ACHN (cell line): Measurements from ENCODE around the gene TEX28.
"Not testable (repeated sequence)": the region's sequence is repeated elsewhere in the genome, so short reads cannot be mapped to it uniquely, and the experiment has no call there.

Source experiments
- DNase-seq: peaks from one replicate; pipeline ENCODE4 v3.0.0-alpha.2; 2015
- in situ Hi-C: cut with HindIII; loops from 2 replicates; pipeline ENCODE4 v1.10.0; 2017; ENCODE audit warnings: low sequenced_read_pairs, low pct_ligation_motif_present, low pct_unique_long_range_greater_than_20kb

The TEX28 gene

GRCh38 chrX:154269245-154269644 is 25.7 kb downstream of the TEX28 start:
- in situ Hi-C loops, DNase-seq: not testable (repeated sequence)

- DNase-seq, in situ Hi-C loops: not testable (repeated sequence)
These were observed 31.9 kb downstream of the TEX28 start for GRCh38 chrX:154263072-154263471.

- DNase-seq, in situ Hi-C loops: not testable (repeated sequence)
These were observed 36.2 kb downstream of the TEX28 start for GRCh38 chrX:154258711-154259110.

GRCh38 chrX:154257282-154257681 is 37.6 kb downstream of the TEX28 start, which contains the start of gene OPN1MW3:
TSS of gene OPN1MW3 (plus strand) at chrX:154257582. CDS start at chrX:154257620, 38 bp downstream.
- in situ Hi-C loops, DNase-seq: not testable (repeated sequence)

- DNase-seq, in situ Hi-C loops: not testable (repeated sequence)
These were observed 46.8 kb downstream of the TEX28 start for GRCh38 chrX:154248076-154248475.

GRCh38 chrX:154247377-154248045 is 47.4 kb downstream of the TEX28 start:
- DNase-seq, in situ Hi-C loops: not testable (repeated sequence)

GRCh38 chrX:154239982-154240503 is 54.9 kb downstream of the TEX28 start:
- in situ Hi-C loops, DNase-seq: not testable (repeated sequence)

- in situ Hi-C loops, DNase-seq: not testable (repeated sequence)
These were observed 55.9 kb downstream of the TEX28 start for GRCh38 chrX:154238939-154239559.

- in situ Hi-C loops, DNase-seq: not testable (repeated sequence)
These were observed 61.3 kb downstream of the TEX28 start for GRCh38 chrX:154233620-154234019.

GRCh38 chrX:154231443-154231842 is 63.5 kb downstream of the TEX28 start:
- DNase-seq, in situ Hi-C loops: not testable (repeated sequence)

GRCh38 chrX:154226706-154227105 is 68.2 kb downstream of the TEX28 start:
- in situ Hi-C loops, DNase-seq: not testable (repeated sequence)

- in situ Hi-C loops, DNase-seq: not testable (repeated sequence)
These were observed 69.6 kb downstream of the TEX28 start for GRCh38 chrX:154225292-154225691.
